MM.1S (cell line): ENCODE results near the gene FOXP1.

Experiments used
- DNase-seq: peaks from one replicate; pipeline ENCODE4 v3.0.0-alpha.2; 2015
- H2AFZ ChIP-seq: fragments of 300-600 bp; sonication (generic); 2 replicates; pipeline ENCODE4 v1.6.0; 2016; ENCODE audit warnings: antibody characterized with exemption, low read length
- H3F3A ChIP-seq: fragments of 300-600 bp; sonication (generic); 2 replicates; pipeline ENCODE4 v1.6.1; 2016; ENCODE audit warnings: mild to moderate bottlenecking, antibody characterized with exemption, low read length, moderate library complexity, mixed read lengths; ENCODE audit not compliant: insufficient read depth
- H3K27ac ChIP-seq: fragments of 300-600 bp; sonication (generic); 2 replicates; pipeline ENCODE4 v1.5.1; 2016; ENCODE audit warnings: mild to moderate bottlenecking, low read length
- H3K27me3 ChIP-seq: fragments of 300-600 bp; sonication (generic); replicated peaks from 2 replicates; pipeline ENCODE4 v1.6.0; 2016; ENCODE audit warnings: low read length; ENCODE audit not compliant: insufficient read depth
- H3K36me3 ChIP-seq: fragments of 300-600 bp; sonication (generic); replicated peaks from 2 replicates; pipeline ENCODE4 v1.6.1; 2016; ENCODE audit warnings: mild to moderate bottlenecking, low read length, mixed read lengths; ENCODE audit not compliant: insufficient read depth
- H3K4me1 ChIP-seq: fragments of 300-600 bp; sonication (generic); 2 replicates; pipeline ENCODE4 v1.6.1; 2016; ENCODE audit warnings: low read length, mixed read lengths
- H3K4me2 ChIP-seq: fragments of 300-600 bp; sonication (generic); 2 replicates; pipeline ENCODE4 v1.6.0; 2016; ENCODE audit warnings: low read depth, low read length
- H3K4me3 ChIP-seq: fragments of 300-600 bp; sonication (generic); 2 replicates; pipeline ENCODE4 v1.5.1; 2016; ENCODE audit warnings: low read length, mixed read lengths
- H3K79me2 ChIP-seq: fragments of 300-600 bp; sonication (generic); 2 replicates; pipeline ENCODE4 v1.6.1; 2016; ENCODE audit warnings: mixed run types, low read length, mixed read lengths
- H3K9ac ChIP-seq: fragments of 300-600 bp; sonication (generic); 2 replicates; pipeline ENCODE4 v1.6.1; 2016; ENCODE audit warnings: low read length, mixed read lengths
- H3K9me2 ChIP-seq: fragments of 300-600 bp; sonication (generic); replicated peaks from 2 replicates; pipeline ENCODE4 v1.6.1; 2016; ENCODE audit warnings: mild to moderate bottlenecking, low read length, mixed read lengths; ENCODE audit not compliant: insufficient read depth
- H3K9me3 ChIP-seq: fragments of 300-600 bp; sonication (generic); replicated peaks from 2 replicates; pipeline ENCODE4 v1.6.1; 2016; ENCODE audit warnings: mild to moderate bottlenecking, low read length, mixed read lengths; ENCODE audit not compliant: insufficient read depth
- H4K20me1 ChIP-seq: fragments of 300-600 bp; sonication (generic); 2 replicates; pipeline ENCODE4 v1.6.1; 2016; ENCODE audit warnings: mild to moderate bottlenecking, low read length, moderate library complexity, mixed read lengths; ENCODE audit not compliant: insufficient read depth
- EZH2 ChIP-seq: fragments of 300-600 bp; sonication (generic); optimal IDR thresholded peaks from 2 replicates; pipeline ENCODE3; 2017; ENCODE audit warnings: low read depth, mild to moderate bottlenecking, antibody characterized with exemption, low read length, mixed read lengths
- EZH2phosphoT487 ChIP-seq: fragments of 300-600 bp; sonication (generic); IDR thresholded peaks from 2 replicates; pipeline ENCODE4 v1.6.1; 2018; ENCODE audit warnings: antibody characterized with exemption, low read length
- TF ChIP-seq, protein P1 (sequence below): fragments of 300-600 bp; sonication (generic); IDR thresholded peaks from 2 replicates; pipeline ENCODE4 v1.5.1; 2016; ENCODE audit warnings: antibody characterized with exemption, low read length, mixed read lengths

Gene FOXP1

GRCh38 chr3:71591101-71591500, 7.6 kb upstream of the FOXP1 start:
- TF ChIP-seq EZH2phosphoT487 = no peak
- TF ChIP-seq, protein P1, sequence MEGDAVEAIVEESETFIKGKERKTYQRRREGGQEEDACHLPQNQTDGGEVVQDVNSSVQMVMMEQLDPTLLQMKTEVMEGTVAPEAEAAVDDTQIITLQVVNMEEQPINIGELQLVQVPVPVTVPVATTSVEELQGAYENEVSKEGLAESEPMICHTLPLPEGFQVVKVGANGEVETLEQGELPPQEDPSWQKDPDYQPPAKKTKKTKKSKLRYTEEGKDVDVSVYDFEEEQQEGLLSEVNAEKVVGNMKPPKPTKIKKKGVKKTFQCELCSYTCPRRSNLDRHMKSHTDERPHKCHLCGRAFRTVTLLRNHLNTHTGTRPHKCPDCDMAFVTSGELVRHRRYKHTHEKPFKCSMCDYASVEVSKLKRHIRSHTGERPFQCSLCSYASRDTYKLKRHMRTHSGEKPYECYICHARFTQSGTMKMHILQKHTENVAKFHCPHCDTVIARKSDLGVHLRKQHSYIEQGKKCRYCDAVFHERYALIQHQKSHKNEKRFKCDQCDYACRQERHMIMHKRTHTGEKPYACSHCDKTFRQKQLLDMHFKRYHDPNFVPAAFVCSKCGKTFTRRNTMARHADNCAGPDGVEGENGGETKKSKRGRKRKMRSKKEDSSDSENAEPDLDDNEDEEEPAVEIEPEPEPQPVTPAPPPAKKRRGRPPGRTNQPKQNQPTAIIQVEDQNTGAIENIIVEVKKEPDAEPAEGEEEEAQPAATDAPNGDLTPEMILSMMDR = no peak
- no peak for TF ChIP-seq EZH2
- Histone ChIP-seq H3K27ac (no peak overlapping the region), H3K9me2 (no peaks in the 10 kb centered on the region), H3K9ac (no peak overlapping the region), H3K4me1 (no peaks in the 10 kb centered on the region; the same call in 1 of the 2 replicates), H4K20me1 (no peaks in the 10 kb centered on the region), H3K36me3 (no peaks in the 10 kb centered on the region), H3K9me3 (no peaks in the 10 kb centered on the region), H2AFZ (no peak overlapping the region), H3K27me3 (no peaks in the 10 kb centered on the region), H3K4me2 (no peak overlapping the region), H3K79me2 (no peaks in the 10 kb centered on the region), H3K4me3 (no peak overlapping the region), H3F3A (no peaks in the 10 kb centered on the region)
- DNase-seq = no peak

DNA sequence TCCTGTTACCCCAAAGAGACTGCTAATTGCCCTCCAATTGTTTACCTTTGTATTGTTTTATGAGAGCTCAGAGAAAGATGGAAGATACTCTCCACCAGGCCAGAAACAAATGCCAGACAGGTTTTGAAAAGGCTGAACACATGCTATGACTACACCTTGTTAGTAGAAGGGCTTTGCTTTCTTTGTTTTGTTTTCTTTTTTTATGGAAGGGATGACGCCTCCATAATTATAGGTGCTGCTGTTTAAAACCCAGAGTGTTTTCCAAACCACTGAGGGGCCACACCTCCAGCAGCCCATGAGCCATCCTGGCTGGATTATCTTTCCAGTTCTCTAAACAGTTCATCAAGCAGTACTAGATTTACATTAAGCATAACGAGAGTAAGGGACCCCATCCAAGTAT, 5.6 kb upstream of the FOXP1 start:
- no peaks in the 10 kb centered on the region for H3K79me2 ChIP-seq

GRCh38 chr3:71587958-71588357, 4.4 kb upstream of the FOXP1 start:
- H3K79me2 ChIP-seq = no peaks in the 10 kb centered on the region
- H3K9me3 ChIP-seq = no peaks in the 10 kb centered on the region
- H3F3A ChIP-seq = peaks cover 16% of the 10 kb centered on the region
- no peak for DNase-seq
- H3K4me3 ChIP-seq = no peak overlapping the region
- no peak for TF ChIP-seq EZH2phosphoT487
- TF ChIP-seq EZH2 = no peak
- TF ChIP-seq, protein P1 = no peak
- no peak overlapping the region for H3K27ac ChIP-seq
- H2AFZ ChIP-seq = no peak overlapping the region
- H3K4me1 ChIP-seq = peaks cover 6% of the 10 kb centered on the region
- no peaks in the 10 kb centered on the region for H3K9me2 ChIP-seq
- H3K4me2 ChIP-seq = no peak overlapping the region
- no peaks in the 10 kb centered on the region for H4K20me1 ChIP-seq
- H3K9ac ChIP-seq = no peak overlapping the region
- H3K36me3 ChIP-seq = no peaks in the 10 kb centered on the region
- no peaks in the 10 kb centered on the region for H3K27me3 ChIP-seq

More for the DNA sequence above, 5.6 kb upstream of the FOXP1 start:
- Histone ChIP-seq H3K4me3 (no peak overlapping the region), H3K4me2 (no peak overlapping the region), H4K20me1 (no peaks in the 10 kb centered on the region), H2AFZ (no peak overlapping the region), H3K27me3 (no peaks in the 10 kb centered on the region), H3K36me3 (no peaks in the 10 kb centered on the region), H3K9ac (no peak overlapping the region), H3K9me2 (no peaks in the 10 kb centered on the region), H3F3A (peaks cover 16% of the 10 kb centered on the region), H3K27ac (no peak overlapping the region), H3K9me3 (no peaks in the 10 kb centered on the region), H3K4me1 (peaks cover 6% of the 10 kb centered on the region)
- TF ChIP-seq EZH2phosphoT487 = no peak
- TF ChIP-seq, protein P1 = no peak
- TF ChIP-seq EZH2 = no peak
- DNase-seq = no peak
